ENCODE data around the gene GNB1L. TPM values are rescaled to one million over a fixed set of nuclear protein-coding genes. Genes with fewer than 3 reads are reported as not detected.

GNB1L gene
- total RNA-seq, 1 experiment from 2014 or later: 18.0 TPM

- ChIA-PET POLR2A (no interaction called here), CTCF (interaction anchor here (0.9 to 7.5 kb wide), 11 partner anchors 10 to 203 kb away, joined by 3 to 110 read pairs (median 4); partner anchors contain the start of gene GP1BB)
- H3K36me3 Mint-ChIP-seq: no peaks in the 10 kb centered on the region
- DNase-seq (ENCODE audit: low spot score): no peak
- TF ChIP-seq CREB1 (CRISPR knock-in tag; IDR thresholded peaks at IDR 0.05) (no peak), HMGA2 (CRISPR knock-in tag; IDR thresholded peaks at IDR 0.05) (no peak), ARID4B (CRISPR knock-in tag; IDR thresholded peaks at IDR 0.05; ENCODE audit: borderline replicate concordance) (no peak), ATF3 (CRISPR knock-in tag; conservative IDR thresholded peaks at IDR 0.05) (no peak), MAX (CRISPR knock-in tag; IDR thresholded peaks at IDR 0.05) (no peak), SMAD3 (CRISPR knock-in tag; IDR thresholded peaks at IDR 0.05; ENCODE audit: borderline replicate concordance) (no peak), ETV6 (CRISPR knock-in tag; IDR thresholded peaks at IDR 0.05) (no peak), ZNF416 (CRISPR knock-in tag; IDR thresholded peaks at IDR 0.05) (no peak), NR2C2 (CRISPR knock-in tag; IDR thresholded peaks at IDR 0.05) (no peak), RORB (CRISPR knock-in tag; IDR thresholded peaks at IDR 0.05) (no peak), PRDM15 (CRISPR knock-in tag; IDR thresholded peaks at IDR 0.05) (no peak), FOXK1 (CRISPR knock-in tag; IDR thresholded peaks at IDR 0.05) (no peak), CREM (CRISPR knock-in tag; IDR thresholded peaks at IDR 0.05) (no peak), ZNF423 (CRISPR knock-in tag; IDR thresholded peaks at IDR 0.05) (no peak)
- no peaks in the 10 kb centered on the region for H3K9me3 Mint-ChIP-seq
- ATAC-seq: no peak
- no peak overlapping the region for H3K27ac Mint-ChIP-seq
- no peak overlapping the region for H3K4me3 Mint-ChIP-seq
- peaks cover 42% of the 10 kb centered on the region for H3K27me3 Mint-ChIP-seq (ENCODE audit: low read depth)
- H3K4me1 Mint-ChIP-seq: peaks cover 2% of the 10 kb centered on the region
Observed at GRCh38 chr22:19750507-19751490, 103.9 kb downstream of the GNB1L start.

- Mint-ChIP-seq H3K27me3 (ENCODE audit: low read depth) (peaks cover 33% of the 10 kb centered on the region), H3K9me3 (no peaks in the 10 kb centered on the region), H3K27ac (no peak overlapping the region), H3K4me3 (no peak overlapping the region), H3K4me1 (0 out of 2 replicates have a peak, but pooled peaks cover under 1% of the 10 kb centered on the region), H3K36me3 (no peaks in the 10 kb centered on the region)
- ChIA-PET POLR2A (no interaction called here), CTCF (interaction anchor here (7.5 kb wide), 1 partner anchor 19 kb away, joined by 110 read pairs; no protein-coding TSS in a partner anchor)
- DNase-seq (ENCODE audit: low spot score) (no peak), ATAC-seq (no peak)
- TF ChIP-seq KAT7 (CRISPR knock-in tag; IDR thresholded peaks at IDR 0.05; ENCODE audit: borderline replicate concordance) (no peak), ZBTB21 (CRISPR knock-in tag; IDR thresholded peaks at IDR 0.05; ENCODE audit: borderline replicate concordance) (no peak), HMGA2 (CRISPR knock-in tag; IDR thresholded peaks at IDR 0.05) (no peak), FOXJ3 (CRISPR knock-in tag; IDR thresholded peaks at IDR 0.05; ENCODE audit: borderline replicate concordance) (no peak), MAX (CRISPR knock-in tag; IDR thresholded peaks at IDR 0.05) (no peak), OVOL2 (CRISPR knock-in tag; IDR thresholded peaks at IDR 0.05; ENCODE audit: borderline replicate concordance) (no peak), ZBTB43 (CRISPR knock-in tag; IDR thresholded peaks at IDR 0.05) (no peak), ERG (CRISPR knock-in tag; IDR thresholded peaks at IDR 0.05) (no peak), USF2 (CRISPR knock-in tag; IDR thresholded peaks at IDR 0.05) (no peak), CREB1 (CRISPR knock-in tag; IDR thresholded peaks at IDR 0.05) (no peak)
Observed at GRCh38 chr22:19749876-19750275, 104.8 kb downstream of the GNB1L start.

Measured in WTC11 (cell line).